ENCODE data around the gene TMTC1. TPM values are rescaled to one million over a fixed set of nuclear protein-coding genes. Genes with fewer than 3 reads are reported as not detected.

The TMTC1 gene
- total and polyA plus RNA-seq, 2 of the 8 experiments (the other 6 are each of a cell fraction or from before 2014, with no cell fraction given): 15.4 to 20.8 TPM

GRCh38 chr12:29733501-29733900, 50.2 kb downstream of the TMTC1 start:
- Histone ChIP-seq H2AK5ac (ENCODE audit: low read depth, low read length) (no peak overlapping the region), H3K27ac (ENCODE audit: low read depth, low read length) (no peak overlapping the region), H2AFZ (ENCODE audit: low read length) (no peak overlapping the region), H2BK120ac (replicated peaks; ENCODE audit: low read depth, low read length) (no peak overlapping the region), H2BK12ac (ENCODE audit: low read depth, low read length) (no peak overlapping the region), H3K23ac (ENCODE audit: insufficient read length) (no peak overlapping the region), H4K91ac (replicated peaks; ENCODE audit: insufficient read length, low read length) (no peak overlapping the region), H2BK15ac (ENCODE audit: low read length) (no peak overlapping the region), H2BK20ac (ENCODE audit: low read length) (no peak overlapping the region), H3K4me3 (ENCODE audit: extremely low read depth in 1 of 4, insufficient read depth in 2 of 4, low read depth in 3 of 4, low read length in 4 of 4) (no peak overlapping the region), H3K36me3 (ENCODE audit: control insufficient read depth in 2 of 4, insufficient read depth in 4 of 4, low read length in 3 of 4) (peaks cover 0 to 2% (median 0%) of the 10 kb centered on the region in 4 experiments; a peak in 1 of 8 replicates), H3K4ac (replicated peaks; ENCODE audit: insufficient read length, low read depth, low read length) (no peak overlapping the region), H3K79me2 (ENCODE audit: control insufficient read depth in 1 of 2, insufficient read depth in 2 of 2, low read length in 2 of 2) (no peaks in the 10 kb centered on the region), H4K5ac (ENCODE audit: insufficient read length, low read depth, low read length) (no peak overlapping the region), H3K79me1 (ENCODE audit: low read depth, low read length) (no peaks in the 10 kb centered on the region), H3K23me2 (ENCODE audit: low read depth, low read length) (no peaks in the 10 kb centered on the region), H3K9me3 (ENCODE audit: insufficient read depth in 2 of 2, low read depth in 1 of 2, low read length in 1 of 2) (no peaks in the 10 kb centered on the region), H4K20me1 (replicated peaks in 1 of 2; ENCODE audit: control insufficient read depth in 1 of 2, insufficient read depth in 2 of 2, low read length in 2 of 2) (peaks cover 0 to 4% of the 10 kb centered on the region in 2 experiments), H3K4me1 (replicated peaks in 1 of 4; ENCODE audit: control insufficient read depth in 3 of 4, insufficient read depth in 4 of 4, low read length in 3 of 4) (no peaks in the 10 kb centered on the region), H3K14ac (ENCODE audit: insufficient read length) (no peak overlapping the region), H3K56ac (replicated peaks; ENCODE audit: insufficient read length, low read depth, low read length) (no peak overlapping the region), H3K18ac (ENCODE audit: extremely low read depth, low read length) (no peak overlapping the region), H3K4me2 (ENCODE audit: insufficient read depth in 1 of 2, low read depth in 2 of 2, low read length in 2 of 2) (no peak overlapping the region), H4K8ac (ENCODE audit: extremely low read depth, insufficient read depth, low read length) (no peak overlapping the region), H3K27me3 (replicated peaks in 1 of 4; ENCODE audit: control insufficient read depth in 3 of 4, extremely low read depth in 1 of 4, insufficient read depth in 3 of 4, low read length in 3 of 4) (no peaks in the 10 kb centered on the region), H2BK5ac (ENCODE audit: low read depth, low read length) (no peak overlapping the region), H3K9ac (replicated peaks in 1 of 4; ENCODE audit: extremely low read depth in 1 of 4, low read depth in 3 of 4, low read length in 3 of 4) (no peak overlapping the region)
- CTCF ChIA-PET (ENCODE audit: partially characterized antibody): no interaction called here
- no peak for FAIRE-seq
- TF ChIP-seq TCF12 (IDR thresholded peaks at IDR 0.05; ENCODE audit: low read depth, low read length): no peak
- WGBS, 2 experiments (ENCODE audit: extremely low coverage in 1 of 2, insufficient coverage in 1 of 2, insufficient read length in 1 of 2, insufficient replicate concordance in 2 of 2, low coverage in 1 of 2, low lambda C conversion rate in 2 of 2, missing lambda C conversion rate in 1 of 2): 89% methylated on average over 1 of the region's 1 CpG; no CpG with 5 or more reads in 1 of the 2 experiments
- POLR2A ChIA-PET (ENCODE audit: partially characterized antibody): interaction anchor here (0.9 kb wide), 1 partner anchor 12 kb away, joined by 3 read pairs; no protein-coding TSS in a partner anchor
- no peak for DNase-seq (ENCODE audit: low read depth in 1 of 2, low spot score in 2 of 2)
